LNCAP (cell line): ENCODE measurements around the gene EPGN.

Experiments
- TF ChIP-seq, protein P1 (sequence below): fragments of 450-650 bp; IDR thresholded peaks from 2 replicates; pipeline ENCODE4 v1.5.1; 2017; ENCODE audit warnings: mild to moderate bottlenecking

Gene EPGN

DNA sequence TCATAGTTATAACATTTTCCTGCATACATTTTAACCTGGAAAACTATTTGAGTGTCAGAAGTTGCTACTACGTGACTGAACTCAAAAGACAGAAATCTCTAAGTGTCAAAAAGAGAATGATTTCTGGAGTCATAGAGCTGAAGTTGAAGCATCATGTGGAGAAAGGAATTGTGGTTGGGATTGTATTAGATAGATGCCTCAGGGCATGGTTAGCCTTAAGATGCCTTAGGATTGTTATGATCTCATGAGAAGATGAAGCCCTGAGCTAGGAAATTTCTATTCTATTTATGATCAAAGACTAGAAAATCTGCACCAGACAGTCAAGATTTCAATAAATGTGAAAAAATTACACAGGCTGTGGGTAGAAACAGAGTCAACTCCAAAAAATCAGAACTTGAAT, 20.2 kb downstream of the EPGN start:
- TF ChIP-seq, protein P1, sequence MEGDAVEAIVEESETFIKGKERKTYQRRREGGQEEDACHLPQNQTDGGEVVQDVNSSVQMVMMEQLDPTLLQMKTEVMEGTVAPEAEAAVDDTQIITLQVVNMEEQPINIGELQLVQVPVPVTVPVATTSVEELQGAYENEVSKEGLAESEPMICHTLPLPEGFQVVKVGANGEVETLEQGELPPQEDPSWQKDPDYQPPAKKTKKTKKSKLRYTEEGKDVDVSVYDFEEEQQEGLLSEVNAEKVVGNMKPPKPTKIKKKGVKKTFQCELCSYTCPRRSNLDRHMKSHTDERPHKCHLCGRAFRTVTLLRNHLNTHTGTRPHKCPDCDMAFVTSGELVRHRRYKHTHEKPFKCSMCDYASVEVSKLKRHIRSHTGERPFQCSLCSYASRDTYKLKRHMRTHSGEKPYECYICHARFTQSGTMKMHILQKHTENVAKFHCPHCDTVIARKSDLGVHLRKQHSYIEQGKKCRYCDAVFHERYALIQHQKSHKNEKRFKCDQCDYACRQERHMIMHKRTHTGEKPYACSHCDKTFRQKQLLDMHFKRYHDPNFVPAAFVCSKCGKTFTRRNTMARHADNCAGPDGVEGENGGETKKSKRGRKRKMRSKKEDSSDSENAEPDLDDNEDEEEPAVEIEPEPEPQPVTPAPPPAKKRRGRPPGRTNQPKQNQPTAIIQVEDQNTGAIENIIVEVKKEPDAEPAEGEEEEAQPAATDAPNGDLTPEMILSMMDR, result no peak

DNA sequence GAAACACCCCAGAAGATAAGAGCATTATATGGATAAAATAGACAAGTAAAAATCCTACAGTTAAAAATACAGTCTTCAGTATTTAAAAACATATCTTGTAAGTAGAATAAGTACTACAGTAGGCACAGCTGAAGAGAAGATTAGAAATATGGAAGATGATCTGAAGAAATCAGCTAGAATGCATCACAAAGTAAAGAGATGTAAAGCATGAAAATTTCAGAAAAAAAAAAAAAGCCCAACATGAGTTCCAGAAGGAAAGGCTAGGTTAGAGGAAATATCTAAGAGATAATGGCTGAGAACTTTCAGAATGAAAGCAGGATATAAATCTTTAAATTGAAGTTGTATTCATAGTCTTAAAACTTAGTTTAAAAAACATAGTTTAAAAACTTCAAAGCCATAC, 21.0 kb downstream of the EPGN start:
- TF ChIP-seq, protein P1, result no peak

DNA sequence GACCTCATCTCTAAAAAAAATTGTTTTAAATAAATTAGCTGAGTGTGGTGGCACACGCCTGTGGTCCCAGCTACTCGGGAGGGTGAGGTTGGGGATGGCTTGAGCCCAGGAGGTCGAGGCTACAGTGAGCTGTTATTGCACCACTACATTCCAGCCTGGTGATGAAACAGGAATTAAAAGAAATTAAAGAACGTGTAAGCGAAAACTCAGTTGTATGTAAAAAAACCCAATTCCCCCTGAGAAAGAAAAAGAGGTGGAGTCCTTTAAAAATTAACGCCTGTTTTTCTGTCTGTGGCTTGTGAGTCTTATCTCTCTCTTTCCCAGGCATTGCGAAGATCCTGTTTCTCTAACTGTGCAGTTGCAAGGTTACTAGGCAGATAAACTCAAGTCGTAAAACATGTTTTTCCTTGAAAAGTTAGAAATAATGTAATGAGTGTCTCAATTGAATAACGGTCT, 22.1 kb downstream of the EPGN start:
- TF ChIP-seq, protein P1, result no peak

DNA sequence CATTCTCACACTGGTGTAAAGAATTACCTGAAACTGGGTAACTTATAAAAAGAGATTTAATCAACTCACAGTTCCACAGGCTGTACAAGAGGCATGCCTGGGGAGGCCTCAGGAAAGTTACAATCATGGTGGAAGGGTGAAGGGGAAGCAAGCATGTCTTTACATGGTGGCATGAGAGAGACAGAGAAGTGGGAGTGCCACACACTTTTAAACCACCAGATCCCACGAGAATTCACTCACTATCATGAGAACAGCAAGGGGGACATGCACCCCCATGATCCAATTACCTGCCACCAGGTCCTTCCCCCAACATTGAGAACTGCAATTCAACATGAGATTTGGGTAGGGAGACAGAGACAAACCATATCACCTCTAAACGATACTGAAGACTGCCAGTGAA, 23.0 kb downstream of the EPGN start:
- TF ChIP-seq, protein P1, result no peak

DNA sequence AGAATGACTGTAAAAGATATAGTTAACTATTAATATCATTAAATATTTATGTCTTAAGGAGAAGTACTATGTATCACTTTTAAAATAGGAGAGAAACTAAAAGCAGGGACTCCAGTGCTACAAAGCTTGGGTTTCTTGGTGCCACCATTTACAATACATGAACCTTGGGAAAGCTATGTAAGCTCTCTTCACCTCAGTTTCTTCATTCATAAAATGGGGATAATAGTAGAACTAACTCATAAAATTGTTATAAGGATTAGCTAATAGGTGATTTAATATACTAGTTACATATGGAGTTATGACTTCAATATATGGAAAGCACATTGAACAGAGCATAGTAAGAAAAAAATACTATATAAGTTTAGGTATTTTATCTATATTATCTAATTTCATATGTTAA, 23.7 kb downstream of the EPGN start:
- TF ChIP-seq, protein P1, result no peak

DNA sequence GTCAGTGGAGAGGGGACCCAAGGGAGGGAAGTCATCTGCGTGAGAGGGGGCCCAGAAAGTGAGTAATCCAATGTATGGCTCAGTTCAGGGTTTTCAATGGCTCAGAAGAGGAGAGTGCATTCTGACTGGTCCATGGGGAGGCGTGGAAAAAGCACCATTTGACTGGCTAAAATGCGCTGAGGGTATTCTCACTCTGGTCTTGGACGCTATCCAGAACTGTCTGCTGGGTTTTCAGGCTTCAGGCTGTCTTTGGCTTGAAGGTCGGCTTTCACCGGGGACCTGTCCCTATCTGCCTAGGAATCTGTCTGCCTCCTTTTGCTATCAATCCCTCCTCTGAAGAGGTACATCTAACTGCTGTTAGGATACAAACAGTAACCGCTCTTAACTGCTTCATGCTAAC, 26.4 kb downstream of the EPGN start:
- TF ChIP-seq, protein P1, result no peak

DNA sequence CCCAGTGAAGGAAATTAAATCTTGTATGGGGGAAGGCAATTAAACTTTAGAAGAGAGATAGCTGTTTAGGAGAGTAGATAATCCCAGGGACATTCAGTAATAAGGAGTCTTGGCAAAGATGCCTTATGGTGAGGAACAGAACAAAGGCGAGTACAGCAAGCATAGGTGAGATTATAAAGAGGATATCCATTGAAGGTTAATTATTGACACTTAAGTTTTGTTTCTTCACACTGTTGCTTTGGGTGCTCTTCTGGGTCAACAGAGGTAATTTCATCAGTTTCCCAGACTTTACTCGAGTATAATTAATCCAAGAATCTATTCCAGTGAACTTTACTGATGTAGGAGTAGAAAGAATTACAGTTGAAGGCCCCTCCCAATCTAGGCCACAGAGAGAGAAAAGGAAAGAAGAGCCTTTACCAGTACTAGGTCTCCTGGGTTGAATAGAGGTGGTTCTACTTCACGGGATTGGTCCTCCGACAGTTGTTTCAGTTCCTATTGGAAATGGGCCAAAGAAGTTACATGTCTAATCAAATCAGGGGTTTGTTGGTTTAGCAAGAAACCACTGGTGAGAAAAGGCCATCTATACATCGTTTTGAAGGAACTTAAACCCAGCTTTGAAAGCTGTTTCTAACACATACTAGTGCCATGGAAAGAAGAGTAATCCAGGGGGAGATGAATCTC, 27.2 kb downstream of the EPGN start:
- TF ChIP-seq, protein P1, result no peak
